ENCODE measurements around the gene ZSCAN26.

Gene ZSCAN26
- 7.9 to 15.3 (median 12.8) reads per million in 4 donors for total RNA-seq

DNA sequence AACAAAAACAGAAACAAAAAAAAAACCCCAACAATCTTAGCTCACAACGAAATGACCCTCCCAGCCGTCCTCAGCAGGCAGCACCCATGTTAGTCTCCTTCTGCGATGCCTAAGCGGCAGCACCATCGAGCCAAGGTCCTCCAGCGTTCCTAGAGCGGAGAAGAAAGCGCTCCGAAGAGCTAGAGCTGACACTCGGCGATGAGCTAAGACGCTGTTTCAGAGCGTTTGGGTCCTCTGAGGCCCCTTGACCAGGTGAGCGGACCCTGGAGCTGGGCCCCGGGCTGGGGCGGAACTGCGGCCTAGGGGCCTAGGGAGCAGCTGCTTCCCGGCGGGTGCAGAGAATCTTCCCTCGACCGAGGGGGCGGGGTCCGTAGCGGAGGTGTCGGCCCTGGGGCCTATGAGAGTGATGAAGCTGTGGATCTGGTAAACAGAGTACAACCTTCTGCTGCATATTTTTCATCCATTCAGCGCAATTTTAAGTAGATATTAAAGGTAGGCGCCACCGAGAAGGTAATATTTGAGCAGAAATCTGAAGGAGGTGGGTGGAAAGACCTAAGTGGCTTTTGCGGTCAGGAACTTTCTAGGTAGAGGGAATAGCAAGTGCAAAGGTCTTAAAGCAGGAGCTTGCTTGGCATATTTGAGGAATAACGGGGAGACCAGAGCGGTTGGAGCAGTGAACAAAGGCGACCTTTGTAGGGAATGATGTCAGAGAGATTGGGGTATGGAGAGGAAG, at the start of gene ZSCAN26:
ZSCAN26 (plus strand) TSS at position 182 of the 733 bp plus-strand sequence. CDS start 4,777 bp downstream, outside the sequence.
- DNase-seq, result peak; percentile 43 to 90 (median 61)

DNA sequence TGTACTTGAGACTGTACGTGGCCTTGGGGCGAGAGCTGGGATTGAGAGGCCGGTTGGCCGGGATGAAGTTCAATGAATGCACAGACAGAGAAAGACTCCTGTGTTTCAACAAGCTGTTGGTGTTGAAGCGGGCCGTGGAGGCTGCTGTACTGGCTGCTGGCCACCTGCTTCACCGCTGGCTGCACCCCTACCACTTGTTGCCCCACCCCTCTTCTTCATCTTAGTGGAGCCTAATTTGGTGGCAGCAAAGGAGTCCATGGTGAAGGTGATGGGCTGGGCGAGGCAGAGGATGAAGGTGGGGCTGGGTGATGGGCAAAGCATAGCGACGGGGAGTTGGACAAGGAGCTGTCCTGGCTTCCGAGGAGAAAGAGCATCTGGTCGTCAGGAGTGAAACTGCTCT, 49.1 kb upstream of the ZSCAN26 start:
- no peak for DNase-seq

DNA sequence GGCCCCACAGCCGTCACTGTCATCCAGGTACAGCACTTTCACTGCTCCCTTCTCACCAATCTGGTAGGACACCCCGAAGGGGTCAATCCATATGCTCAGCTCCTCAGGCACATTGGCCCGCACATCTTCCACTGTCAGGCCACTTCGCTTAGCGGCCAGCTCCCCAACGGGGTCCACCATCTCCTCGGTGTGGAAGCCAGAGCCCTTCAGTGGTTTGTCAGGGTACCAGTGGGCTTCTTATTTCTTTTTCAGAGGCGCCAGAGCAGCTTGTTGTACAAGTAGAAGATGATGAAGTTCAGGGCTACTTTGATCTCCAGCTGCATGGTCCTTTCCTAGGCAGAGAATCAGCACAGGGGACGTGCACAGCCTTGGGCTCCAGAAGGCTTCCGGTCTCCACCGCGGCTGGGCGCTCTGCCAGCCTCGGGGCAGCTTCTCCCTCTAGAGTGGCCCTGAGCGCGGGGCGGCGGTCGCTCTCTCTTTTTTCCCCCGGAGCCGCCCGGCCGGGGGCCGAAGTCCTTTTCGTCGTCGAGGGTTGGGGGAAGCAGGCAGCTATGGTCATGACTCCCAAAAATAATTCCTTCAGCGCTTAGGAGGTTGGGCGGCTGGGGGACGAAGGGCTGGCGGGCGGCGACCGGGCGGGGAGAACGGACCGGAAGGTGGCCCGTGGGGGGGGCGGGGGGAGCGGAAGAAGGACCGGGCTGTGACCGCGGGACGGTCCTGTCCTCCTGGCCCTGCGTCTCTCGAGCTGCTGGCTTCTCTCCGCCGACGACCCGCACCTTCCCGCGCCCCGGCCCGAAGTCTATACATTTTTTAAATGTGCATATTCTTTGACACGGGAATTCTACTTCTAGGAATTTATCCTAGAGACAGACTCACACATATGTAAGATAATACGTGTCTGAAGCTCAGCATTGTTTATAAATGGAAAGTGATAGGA, 48.4 kb upstream of the ZSCAN26 start:
- peak in 1 of 5 donors; percentile 35 for DNase-seq

DNA sequence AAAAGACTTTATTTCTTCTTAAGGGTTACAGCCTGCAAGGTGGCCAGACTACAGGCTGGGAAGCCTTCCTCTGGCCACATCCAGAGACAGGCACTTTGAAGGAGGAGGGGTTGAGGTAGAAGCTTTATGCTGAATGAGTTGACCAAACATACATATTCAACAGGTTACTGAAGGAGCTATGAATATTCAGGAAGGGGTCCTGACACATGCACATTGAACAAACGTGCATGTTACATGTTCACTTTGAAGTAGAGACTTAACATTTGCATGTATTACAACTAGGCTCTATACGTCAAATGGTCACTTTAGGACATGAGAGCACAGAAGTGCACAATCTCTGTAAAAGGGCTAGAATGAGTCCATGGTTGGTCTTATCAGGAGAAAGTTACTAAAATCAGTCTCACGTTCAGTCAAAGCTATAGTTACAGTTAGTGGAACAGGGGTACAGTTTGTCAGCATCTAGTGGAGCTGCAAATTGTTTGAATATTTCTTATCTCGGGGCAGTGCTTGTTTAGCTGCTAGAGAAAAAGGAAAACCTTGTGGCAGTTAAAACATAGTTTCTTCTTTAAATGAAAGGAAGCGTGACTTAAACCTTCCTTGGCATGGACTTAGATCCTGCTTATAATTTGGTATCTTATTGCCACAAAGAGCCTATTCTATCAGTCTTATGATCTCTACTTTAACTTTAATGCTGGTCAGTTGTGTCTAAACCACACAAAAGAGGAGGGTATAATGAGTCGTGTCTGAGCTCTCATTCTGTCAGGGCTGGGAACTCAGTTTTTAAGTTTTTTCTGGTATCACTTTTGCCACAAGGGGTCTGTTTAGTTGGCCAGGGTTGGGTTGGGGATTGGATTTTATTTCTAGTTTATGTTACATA, 46.4 kb upstream of the ZSCAN26 start:
- no peak for DNase-seq

DNA sequence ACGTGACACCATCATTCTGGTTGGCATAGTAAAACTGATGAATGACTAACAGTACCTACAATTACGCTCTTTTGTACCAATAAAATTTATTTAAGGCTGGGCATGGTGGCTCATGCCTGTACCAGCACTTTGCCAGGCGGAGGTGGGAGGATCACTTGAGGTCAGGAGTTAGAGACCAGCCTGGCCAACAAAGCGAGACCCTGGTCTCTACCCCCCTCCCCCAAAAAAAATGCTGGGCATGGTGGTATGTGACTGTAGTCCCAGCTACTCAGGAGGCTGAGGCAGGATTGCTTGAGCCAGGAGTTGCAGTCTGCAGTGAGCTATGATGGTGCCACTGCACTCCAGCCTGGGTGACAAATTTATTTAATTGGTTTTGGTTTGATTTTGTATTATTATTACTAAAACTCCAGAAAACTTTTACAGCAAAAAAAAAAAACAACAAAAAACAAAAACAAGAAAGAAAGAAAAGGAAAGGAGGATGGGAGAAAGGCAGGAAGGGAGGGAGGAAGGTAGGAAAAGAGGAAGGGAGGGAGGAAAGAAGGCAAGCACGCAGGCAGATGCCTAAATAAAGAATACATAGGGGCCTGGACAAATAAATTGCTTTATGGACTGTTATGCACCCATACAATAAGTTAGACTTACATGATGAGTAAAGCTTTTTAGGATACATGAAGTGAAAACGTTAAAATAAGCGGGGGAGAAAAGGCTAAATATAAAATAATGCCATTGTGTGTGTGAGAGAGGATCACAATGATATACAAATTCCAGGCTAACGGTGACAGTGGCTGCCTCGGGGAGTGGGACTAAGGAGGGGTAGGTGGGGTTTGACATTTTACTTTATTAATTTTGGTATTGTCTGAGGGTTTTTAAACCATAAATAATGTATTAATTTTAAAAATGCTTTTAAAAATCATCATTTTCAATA, 42.5 kb upstream of the ZSCAN26 start:
- DNase-seq, result no peak

DNA sequence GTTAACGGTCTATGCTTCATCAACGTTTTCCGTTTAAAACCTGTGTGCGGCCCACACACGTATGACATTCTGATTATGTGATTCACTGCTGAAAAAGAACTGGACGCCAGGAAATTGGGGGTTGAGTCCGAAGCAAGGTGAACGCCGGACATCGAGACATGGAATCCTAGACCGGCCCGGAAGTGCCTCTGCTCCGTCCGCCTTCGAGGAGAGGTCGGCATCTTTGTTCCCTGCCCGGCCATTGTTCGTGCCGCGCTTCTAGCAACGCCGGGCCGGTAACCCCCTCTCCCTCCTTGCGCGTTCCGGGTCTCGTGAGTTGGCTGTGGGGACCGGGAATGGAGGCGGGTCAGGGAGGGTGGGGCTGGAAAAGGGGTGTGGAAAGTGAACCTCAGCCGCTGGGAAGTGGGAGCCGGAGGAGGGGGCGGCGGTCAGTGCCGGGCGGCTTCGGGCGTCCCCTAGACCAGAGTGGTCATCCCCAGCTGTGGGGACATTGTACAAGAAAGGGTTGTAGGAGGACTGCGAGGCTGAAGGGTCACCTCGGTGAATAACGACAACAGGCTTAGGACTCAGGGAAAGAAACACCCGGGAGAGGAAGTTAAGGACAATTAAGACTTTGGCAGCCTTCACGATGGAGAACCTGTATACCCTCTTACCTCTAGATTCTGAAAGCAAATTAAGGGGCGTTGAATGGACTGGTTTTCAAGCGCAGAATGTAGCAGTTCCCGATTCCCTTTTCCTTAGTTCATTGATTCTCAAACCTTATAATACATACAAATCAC, 41.7 kb upstream of the ZSCAN26 start, which contains the start of gene ZSCAN9:
ZSCAN9 (plus strand) TSS at position 220 of the 779 bp plus-strand sequence. CDS start 1,810 bp downstream, outside the sequence.
- peak in 2 of 5 donors; percentile 5 to 61 for DNase-seq

DNA sequence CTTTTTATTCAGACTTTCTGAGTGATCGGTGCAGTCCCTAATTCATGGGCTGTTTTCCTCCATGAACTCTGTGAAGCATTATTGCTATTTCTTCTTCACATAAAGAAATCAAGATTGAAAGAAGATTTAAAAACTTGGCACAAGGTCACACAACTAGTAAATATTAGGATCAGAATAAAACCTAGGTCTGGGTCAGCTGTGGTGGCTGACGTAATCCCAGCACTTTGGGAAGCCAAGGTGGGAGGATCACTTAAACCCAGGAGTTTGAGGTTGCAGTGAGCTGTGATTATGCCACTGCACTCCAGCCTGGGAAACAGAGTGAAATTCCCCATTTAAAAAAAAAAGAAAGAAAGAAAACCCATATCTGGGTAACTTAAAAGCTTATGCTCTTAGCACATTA, 40.5 kb upstream of the ZSCAN26 start:
- no peak for DNase-seq

DNA sequence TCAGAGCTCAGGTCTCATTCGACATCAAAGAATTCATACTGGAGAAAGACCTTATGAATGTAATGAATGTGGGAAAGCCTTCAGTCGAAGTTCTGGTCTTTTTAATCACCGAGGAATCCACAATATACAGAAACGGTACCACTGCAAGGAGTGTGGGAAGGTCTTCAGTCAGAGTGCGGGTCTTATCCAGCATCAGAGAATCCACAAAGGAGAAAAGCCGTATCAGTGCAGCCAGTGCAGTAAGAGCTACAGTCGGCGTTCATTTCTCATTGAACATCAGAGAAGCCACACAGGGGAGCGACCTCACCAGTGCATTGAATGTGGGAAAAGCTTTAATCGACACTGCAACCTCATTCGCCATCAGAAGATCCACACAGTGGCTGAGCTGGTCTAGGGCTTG, 34.2 kb upstream of the ZSCAN26 start:
- DNase-seq, result no peak

DNA sequence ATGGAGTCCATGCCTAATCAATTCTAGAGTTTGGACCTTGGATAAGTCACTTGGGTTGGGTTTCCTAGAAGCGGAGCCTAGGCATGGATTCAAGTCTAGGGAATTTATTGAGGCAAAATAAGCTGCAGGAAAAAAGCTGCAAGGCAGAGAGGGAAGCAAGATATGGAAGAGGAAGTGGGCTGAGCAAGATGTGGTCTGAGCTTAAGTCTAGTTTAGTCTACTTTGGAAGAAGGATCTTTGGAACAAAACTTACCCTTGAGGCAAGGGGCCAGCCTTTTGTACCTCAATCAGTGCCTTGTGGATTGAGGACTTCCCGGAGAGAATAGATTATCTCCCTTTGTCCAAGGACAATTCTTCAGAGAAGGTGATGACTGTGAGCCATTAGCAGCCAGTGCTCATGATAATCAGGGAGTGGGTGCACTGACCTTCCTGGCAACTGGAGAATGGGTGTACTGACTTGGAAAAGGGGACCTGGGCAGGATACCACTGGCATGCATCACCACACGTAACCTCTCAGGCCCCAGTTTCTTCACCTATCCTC, 31.0 kb upstream of the ZSCAN26 start:
- no peak for DNase-seq

DNA sequence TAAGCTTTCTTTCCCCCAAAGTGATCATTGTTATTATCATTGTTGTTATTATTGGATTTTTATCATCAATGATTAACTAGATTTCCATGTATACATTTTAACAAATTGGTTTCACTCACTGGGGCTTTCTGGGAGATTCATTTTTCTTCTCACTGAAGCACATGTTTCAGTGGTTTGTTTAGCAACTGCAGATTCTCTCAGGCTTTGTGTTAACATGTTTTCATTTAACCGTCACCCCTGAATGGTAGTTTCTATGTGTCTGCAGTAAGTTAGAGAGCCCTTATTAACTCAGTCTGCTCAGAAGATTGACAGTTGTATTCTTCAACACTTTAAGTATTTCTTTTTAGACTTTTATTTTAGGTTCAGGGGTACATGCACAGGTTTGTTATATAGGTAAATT, 27.3 kb upstream of the ZSCAN26 start:
- DNase-seq, result no peak

DNA sequence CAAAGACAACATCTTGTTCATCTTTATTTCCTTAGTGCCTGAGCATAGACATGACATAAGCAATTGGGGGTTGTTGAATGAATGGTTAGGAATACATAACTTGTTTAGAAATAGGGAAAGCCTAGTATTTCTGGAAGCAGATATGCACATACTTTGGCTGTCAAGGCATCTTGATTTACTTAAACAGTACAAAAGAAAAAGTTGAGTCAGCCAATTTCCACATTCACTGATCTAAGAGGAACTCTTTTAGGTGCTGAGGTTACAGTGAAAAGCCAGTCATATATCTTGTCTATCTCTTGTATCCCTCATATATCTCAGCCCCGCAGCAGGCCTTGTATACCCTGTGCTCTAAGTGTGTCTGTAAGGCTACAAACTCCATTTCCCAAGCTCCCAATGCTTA, 26.5 kb upstream of the ZSCAN26 start:
- DNase-seq, result no peak

DNA sequence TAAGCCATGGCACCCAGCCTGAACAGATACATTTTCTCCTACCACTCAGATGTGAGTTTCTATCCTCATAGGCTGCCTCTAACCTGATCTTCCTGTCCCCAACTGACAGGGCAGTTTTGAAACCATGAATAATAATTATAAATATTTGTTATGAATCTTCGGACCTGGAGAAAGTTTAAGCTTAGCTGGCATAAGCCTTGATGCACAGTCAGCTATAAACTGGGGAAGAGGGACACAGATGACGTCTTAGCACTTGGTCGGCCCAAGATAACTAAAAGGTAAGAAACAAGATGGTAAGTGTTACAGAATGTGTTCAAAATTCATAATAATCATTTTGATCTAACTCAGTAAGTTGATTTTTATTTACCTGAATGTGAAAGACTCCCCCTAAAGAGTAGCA, 23.0 kb upstream of the ZSCAN26 start:
- DNase-seq, result no peak

DNA sequence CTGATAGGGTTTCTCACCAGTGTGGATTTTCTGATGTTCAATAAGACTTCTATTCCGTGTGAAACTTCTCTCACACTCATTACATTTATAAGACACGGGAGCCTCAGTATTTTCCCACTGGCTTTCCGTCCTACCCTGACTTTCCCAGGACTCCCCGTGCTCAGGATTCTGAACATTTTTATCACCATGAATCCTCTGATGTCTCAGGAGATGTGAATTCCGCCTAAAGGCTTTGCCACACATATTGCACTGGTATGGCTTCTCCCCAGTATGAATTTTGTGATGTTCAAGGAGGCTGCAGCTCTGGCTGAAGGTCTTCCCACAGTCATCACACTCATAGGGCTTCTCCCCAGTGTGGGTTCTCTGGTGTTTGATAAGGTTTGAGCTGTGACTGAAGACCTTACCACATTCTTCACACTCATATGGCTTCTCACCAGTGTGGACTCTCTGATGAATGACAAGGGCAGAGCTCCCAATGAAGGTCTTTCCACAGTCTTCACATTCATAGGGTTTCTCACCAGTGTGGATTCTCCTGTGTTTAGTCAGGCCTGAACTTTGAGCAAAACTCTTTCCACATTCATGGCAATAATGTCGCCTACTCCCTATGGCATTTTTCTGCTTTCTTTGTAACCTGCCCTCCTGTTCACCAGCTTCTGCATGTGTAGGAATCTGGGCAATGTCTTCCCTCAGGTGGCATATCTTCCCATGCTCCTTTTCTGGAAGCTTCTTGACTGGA, 21.6 kb upstream of the ZSCAN26 start:
- DNase-seq, result no peak

DNA sequence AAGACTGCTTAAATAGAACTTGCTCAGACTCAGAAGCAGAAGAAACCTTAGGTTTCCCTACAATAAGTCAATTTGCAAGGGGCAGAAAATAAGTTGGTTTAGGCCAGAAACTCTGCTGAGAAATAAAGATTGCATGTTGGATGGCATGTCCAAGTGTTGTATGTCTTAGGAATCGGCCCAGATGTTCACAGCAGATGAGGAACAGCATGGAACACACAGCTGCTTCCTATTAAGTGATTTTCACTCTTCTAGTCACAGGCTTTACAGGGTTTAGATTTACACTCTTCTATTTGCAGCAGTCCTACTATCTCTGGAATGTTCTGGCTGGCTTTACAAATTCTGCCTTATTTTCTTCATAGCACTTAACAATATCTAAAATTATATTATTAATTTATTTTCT, 18.0 kb upstream of the ZSCAN26 start:
- no peak for DNase-seq

DNA sequence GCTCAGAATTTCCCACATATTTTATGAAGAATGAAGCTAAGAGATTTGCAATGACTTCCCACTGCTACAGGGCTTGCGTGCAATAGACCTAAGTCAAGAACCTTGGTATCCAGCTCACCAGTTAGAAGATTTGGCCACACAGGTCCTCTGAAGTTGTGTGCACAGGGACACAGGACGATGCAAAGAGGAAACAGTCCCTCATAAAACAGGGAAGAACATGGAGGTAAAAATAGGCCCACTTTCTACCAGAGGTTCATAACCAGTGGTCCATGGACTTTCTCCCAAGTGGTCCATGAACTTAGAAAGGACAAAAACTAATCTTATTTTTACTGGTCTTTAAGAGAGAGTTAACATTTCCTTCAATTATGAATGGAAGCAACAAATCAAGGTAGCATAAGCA, 16.2 kb upstream of the ZSCAN26 start:
- DNase-seq, result no peak

DNA sequence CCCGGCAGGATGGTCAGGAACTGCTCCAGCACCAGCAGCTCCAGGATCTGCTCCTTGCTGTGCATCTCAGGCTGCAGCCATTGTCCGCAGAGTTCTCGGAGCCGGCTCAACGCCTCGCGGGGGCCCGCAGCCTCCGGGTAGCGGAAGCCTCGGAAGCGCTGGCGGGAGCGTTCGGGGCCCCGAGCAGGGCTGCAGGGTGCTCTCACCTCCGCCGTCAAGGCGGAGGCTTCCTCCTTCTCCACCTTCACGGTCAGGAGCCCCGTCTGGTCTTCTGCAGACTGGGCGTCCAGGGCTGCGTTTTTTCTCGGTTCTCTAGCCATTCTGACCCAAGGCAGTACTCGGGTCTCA, 15.3 kb upstream of the ZSCAN26 start:
- peak in 3 of 5 donors; percentile 1 to 59 (median 12) for DNase-seq

DNA sequence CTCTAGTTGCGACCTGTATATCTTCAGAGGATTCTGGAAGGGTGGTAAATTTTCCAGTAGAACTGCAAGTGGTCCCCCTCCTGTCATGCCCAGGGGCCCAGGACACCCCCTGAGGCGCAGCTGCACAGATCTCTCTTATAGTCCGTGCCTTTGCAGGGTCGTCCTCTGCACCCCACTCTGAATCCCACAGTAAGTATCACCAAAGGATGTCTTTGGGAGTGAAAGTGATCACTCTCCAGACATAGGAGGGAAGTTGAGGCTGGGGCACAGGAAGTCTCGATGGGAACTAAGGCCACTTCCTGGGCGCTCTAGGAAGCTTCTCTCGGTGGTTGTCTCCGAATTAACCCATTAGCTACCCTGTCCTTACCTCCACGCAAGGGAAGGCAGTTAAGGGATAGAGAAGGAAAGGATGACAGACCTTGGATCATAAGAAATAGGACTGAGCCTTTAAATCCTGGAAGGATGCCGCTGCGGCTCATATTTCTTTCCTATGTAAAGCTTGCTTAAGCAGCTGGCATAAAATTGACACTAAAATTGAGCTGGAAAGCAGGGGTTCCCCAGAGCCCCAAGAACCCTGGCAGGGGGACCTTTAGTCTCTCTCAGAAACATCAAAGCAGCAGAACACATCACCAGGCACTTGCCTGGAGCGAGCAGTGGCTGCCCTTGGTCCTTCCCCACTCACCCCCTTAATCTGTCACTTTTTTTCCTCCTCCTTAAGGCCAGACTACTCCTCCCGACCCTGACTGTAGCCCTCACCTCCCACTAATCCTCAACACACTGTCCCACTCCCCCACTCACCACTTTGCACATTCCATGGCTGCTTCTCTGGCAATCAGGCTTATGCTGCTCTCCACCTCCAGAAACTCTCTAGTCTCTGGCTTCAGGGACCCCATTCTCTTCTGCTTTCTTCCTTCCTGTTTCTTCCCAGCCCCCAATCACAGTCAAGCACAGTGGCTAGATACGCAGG, 14.7 kb upstream of the ZSCAN26 start, which contains the start of gene ZKSCAN4:
ZKSCAN4 (minus strand) TSS at position 261 of the 967 bp plus-strand sequence. CDS start 289 bp downstream, outside the sequence.
- DNase-seq, result peak; percentile 33 to 87 (median 57)

DNA sequence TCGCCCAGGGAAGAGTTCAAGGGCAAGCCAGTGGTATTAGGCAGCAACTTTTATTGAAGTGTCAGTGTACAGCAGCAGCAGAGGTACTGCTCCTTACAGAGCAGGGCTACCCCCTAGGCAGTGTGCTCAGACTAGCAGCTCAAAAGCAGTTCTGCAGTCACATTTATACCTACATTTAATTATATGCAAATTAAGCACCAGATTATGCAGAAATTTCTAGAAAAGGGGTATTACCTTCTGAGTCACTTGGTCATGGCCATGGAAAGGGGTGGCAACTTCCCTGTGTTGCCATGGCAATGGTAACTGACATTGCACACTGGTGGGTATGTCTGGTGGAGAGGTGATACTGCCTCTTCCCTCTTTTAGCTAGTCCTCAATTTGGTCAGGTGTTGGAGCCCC, 12.8 kb upstream of the ZSCAN26 start:
- DNase-seq, result no peak
